ENCODE results near the gene SULT4A1.
A peak's percentile ranks its signal among the peaks of the same experiment; 100 is the strongest.
"Not testable (repeated sequence)": the region's sequence is repeated elsewhere in the genome, so short reads cannot be mapped to it uniquely, and the experiment has no call there.

The SULT4A1 gene

DNA sequence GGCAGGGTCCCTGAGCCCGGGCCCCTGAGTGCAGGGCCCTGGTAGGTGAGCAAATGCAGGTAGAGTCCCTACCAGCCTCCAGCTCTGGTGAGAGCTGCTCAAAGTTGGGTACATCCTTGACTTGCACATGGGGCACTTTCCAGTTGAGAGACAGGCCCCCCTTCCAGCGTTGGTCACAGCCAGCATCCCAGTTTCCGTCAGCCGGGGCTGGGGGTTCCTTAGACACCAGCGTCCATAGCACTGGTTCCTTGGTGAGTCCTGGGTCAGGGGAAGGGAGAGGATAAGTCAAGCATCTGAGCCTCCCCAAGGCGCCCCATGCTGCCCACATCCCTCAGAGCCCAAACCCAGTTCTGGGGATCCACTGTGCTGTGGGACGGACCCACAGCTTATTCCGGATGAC lies 23.9 kb upstream of the SULT4A1 start:
- DNase-seq (ENCODE audit: low read depth), result no peak

DNA sequence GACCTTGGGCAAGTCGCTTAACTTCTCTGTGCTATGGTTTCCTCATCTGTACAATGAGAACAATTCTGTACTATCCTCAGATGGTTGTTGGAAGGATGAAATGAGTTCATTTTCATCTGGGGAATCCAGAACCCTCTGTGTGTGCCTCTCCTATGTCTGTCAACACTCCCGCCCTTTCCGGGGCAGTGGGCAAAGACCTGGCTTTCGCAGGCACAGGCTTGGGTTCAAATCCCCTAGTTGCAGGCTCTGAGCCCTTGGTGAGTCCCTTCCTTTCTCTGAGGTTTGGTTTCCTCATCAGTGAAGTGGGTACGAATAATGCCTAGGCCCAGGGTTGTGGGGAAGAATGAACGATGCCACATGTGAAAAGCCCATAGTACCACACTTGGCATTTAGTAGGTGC lies 23.5 kb upstream of the SULT4A1 start:
- no peak for DNase-seq (ENCODE audit: low read depth)

DNA sequence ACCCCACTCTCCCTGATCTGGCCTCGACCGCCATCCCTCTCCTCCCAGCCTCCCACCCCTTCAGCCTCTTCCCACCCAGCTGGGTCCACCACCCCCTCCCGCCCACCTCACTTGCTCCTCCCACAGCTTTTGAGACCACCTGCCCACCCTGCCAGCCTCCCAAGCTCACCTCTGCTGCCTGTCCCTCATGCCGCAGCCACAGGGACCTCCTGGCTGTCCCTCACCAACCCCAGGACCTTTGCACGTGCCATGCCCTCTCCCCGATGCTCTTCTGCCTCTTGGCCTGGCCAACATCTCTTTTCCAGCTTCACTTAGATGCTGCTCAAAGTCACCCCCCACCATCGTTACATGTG lies 23.0 kb upstream of the SULT4A1 start:
- no peak for DNase-seq (ENCODE audit: low read depth)

DNA sequence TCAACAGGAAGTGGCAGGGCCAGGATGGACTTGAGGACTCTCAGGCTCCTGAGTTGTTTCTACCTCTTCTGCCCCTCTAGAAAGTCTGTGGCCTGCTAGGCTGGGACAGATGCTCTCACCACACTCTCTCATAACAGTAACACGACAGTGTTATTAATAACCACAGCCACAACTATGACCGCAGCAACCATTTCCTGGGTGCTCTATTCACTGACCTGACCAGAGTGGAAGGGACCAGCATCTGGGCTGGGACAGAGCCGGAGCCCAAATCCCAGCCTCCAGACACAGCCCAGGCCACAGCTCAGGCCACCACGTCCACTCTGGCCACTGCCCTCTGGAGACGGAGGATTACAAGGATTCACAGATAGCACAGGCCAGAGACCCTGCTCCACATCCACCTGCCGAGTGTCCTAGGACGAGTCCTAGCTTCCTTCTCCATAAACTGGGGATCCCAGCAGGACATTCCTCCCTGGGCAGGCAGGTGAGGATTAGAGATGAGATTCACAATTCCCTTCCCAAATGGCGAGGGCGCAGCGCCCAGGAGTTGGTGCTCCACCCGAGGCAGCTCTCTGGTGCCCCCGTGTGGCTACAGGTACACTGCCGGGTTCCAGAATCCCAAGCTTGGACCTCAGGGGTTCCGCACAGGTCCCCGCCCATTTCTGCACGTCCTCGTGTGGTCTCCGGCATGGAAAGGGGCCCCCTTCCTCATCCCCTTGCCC lies 22.4 kb upstream of the SULT4A1 start:
- peak; percentile 14 for DNase-seq (ENCODE audit: low read depth)

DNA sequence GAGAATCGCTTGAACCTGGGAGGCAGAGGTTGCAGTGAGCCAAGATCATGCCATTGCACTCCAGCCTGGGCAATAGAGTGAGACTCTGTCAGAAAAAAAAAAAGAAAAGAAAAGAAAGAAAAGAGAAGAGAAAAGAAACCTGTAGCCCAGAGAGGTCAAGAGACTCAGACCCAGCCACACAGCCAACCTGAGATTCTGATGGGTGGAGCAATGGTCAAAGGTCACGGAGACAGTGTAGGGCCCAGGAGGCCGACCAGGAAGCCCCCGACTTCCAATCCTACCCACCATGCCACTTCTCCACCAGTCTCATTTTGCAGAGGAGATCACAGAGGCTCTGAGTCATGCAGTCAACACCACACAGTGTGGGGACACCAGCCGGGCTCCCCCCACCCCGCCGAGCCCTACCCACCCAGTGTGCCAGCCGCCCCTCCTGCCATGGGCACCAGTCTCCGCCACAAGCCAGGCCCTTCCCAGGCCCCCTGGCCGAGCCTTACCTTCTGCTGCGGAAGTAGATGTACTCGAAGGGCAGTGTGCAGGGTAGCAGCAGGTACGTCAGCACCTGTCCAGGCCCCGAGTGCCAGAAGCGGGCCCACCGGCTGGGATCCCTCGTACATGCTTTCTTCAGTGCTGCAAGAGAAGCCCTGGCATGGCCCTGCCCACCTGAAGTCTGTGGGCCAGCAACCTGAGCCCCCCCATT lies 21.6 kb upstream of the SULT4A1 start:
- DNase-seq (ENCODE audit: low read depth), result no peak

DNA sequence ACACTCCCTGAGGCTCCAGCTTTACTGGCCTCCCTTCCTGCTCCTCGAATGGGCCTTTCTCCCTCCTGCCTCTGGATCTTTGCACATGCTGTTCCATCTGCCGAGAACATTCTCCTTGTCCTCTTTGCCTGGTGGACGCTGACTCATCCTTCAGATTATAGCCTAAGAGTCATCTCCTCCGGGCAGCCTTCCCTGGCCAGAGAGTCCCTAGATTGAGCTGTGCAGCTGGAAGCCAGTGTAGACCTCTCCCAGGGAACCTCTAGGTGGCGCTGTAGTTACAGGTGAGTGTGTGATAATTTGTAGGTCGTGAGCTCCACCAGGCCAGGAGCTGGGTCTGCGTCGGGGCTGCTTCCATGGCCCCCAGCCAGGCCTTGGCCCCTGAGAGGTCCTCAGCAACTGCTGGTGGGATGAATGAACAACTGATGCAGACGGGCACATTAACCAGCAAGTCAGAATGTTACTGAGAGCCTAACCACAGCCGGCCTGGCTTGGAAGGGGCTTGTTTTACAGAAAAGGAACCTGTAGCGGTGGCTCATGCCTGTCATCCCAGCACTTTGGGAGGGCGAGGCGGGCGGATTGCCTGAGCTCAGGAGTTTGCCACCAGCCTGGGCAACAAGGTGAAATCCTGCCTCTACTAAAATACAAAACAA lies 20.8 kb upstream of the SULT4A1 start:
- DNase-seq (ENCODE audit: low read depth), result peak; percentile 17

DNA sequence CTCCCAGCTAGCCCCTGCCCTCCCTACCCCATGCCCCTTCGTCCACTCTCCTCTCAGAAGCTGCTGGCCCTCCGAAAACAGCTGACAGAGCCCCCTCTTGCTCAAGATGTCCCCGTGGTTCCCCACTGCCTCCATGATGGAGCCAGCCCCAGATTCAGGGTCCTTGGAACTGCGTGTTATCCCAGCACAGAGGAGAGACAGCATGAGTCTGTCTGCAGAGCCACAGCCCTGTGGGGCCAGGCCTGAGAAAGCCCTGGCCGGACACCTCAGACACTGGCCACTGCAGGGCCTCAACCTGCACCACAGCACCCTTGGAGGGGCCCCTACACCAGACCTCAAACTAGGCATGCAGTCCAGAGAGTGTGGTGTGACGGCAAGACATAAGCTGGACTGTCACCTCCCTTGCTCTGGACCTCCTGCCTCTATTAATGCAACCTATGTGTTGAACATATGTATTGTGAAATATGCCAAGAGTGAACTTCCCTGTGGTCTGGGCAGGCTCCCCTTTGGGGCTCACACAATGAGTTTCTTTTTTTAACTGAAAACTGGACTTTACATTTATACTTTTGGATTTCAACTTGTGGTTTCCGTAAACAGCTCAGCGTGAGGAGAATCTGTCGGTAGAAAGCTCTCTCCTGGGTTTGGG lies 19.9 kb upstream of the SULT4A1 start:
- no peak for DNase-seq (ENCODE audit: low read depth)

DNA sequence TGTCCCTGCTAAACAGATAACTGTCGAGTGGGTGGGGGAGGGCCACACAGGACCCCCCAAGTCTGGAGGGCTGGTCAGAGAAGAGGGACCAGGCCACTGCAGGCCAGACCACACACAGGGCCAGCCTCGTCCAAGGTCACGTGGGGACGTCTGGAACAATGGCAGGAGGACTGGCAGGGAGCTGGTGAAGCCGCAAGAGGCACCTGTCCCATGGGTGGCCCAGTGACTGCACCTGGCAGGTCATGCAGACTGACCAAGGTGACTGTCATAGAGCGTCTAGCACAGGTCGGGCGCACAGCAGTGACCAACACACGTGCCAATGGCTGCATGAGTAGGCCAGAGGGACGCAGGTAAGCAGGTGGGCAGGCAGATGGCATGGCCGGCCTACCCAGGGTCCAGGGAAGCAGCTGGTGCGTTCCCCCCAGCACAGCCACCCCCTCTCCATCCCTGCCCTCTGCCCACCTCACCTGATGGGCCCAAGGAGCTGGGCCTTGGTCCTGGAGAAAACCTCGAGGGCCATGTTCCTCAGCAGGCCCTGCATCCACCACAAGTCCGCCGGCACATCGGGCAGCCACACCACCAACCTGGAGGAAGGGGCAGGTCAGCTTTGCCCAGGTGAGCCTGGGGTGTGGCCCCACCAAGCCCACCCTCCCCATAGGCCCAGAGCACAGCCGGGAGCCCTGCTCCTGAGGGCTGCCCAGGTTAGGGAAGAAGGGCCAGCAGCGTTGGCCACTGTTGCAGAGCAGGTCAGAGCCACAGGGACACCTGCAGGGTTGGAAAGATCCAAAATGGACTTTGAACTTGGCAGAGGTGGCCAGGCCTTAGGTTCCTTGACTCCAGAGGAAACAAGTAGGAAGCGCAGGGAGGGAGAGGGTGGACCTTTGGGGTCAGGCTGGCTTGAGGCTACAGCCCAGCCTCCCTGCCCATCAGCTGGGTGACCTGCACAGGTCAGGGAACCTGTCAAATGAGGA lies 19.1 kb upstream of the SULT4A1 start:
- no peak for DNase-seq (ENCODE audit: low read depth)

DNA sequence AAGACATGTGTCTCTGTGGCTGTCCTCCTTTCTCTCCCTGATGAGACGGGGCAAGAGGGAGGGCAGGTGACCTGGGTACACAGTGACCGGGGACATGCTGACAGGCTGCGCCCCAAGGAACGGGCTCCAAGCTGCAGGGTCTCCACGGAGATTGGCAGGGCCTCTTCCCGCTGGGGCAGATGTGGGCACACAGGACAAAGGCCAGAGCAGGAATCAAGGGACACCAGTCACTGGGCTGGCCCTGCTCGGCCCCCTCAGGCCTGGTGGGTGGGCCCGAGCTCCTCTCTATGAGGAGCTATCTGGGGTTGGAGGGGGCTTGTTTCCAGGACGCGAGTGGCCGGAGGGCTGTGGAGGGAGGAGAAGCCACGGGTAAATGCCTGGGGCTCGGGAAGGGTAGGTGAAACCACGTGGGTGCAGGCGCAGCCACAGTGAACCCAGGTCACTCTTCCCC lies 18.3 kb upstream of the SULT4A1 start:
- no peak for DNase-seq (ENCODE audit: low read depth)

DNA sequence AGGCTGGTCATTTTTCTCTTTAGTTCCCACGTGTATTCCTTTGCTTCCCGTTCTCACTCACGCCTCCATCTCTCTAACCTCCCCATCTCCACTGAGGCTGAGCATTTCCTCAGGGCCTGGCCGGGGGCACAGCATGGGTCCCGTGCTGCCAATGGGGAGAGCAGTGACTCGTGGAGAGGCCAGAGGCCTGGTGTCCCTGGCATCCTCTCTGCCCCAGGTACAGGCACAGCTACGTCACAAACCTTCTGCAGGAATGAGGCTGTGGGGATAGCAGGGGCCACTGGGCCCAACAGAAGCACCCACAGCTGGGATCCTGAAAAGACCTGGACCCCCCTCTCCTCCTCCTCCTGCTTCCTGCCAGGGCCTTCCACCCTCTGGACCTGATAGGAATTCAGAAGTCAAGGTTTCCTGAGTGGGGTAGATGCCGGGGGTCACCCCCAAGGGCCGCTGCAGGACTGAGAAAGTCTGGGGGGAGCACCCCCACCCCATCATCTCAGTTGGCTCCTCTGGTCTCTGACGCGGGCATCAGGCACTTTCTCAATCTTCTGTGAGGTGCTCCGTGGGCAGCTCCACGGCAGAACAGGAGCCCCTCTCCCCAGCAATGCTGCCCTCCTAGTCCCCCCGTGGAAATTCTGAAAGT lies 17.7 kb upstream of the SULT4A1 start:
- DNase-seq (ENCODE audit: low read depth), result no peak

DNA sequence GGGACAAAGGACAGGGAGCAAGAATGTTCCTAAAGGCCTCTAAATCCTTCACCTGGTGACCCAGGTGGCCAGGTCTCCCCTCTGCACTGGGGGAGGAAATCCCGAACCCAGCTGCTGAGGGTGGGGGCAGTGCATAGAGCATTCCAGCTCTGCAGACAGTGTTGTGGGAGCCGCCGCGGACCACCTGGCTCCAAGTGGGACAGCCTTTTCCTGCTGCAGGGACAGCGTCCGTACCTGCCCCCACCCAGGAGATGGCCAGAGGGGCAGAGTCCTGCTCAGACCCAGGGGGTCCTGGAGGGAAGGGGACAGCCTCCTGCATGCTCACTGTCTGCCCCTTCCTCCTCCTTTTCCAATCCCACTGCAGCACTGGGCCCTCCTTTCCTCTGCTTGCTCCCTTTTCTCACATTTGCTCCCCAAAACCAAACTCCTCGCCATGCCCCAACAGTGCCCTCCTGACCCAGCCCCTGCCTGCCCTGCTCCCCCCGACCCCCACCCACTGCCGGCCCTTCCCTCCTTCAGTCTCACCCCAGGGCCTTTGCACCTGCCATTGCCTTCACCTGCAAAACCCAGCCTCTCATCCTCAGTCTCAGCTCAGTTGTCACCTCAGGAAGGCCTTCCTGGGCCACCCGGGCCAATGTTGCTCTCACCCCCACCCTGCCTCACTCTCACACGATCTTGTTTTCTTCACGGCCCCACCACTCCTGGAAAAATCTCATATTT lies 16.7 kb upstream of the SULT4A1 start:
- DNase-seq (ENCODE audit: low read depth), result no peak

DNA sequence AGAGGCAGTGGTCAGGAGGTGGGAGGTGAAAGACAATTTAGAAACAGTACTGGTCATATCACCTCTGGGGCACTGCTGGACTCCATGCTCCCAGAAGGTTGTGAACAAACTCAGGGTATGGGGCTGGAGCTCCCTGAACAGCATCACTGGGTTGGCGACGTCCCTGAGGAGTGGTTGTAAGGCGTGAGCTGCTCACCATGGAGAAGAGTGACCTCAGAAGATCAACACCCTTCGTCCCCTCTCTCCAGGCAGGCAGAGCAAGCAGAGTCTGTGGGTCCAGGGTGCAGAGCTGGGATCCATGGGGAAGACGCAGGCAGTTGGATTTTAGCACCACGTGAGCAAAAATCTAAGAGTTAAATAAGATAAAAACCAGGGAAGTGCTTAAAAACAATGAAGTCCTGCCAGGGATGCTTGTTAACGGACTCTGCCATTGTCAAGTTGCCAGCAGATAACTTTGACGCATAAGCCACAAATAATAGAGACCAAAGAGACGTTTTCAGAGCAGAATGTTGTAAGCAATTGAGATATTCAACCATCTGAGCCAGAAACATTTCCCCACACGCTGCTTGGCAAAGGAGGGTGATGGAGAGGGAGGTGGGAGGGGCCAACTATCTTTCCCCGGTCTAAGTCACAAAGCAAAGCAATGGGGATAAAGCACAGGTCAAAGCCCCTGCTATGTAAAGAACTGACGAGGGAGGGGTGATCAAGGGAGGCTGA lies 15.9 kb upstream of the SULT4A1 start:
- no peak for DNase-seq (ENCODE audit: low read depth)

DNA sequence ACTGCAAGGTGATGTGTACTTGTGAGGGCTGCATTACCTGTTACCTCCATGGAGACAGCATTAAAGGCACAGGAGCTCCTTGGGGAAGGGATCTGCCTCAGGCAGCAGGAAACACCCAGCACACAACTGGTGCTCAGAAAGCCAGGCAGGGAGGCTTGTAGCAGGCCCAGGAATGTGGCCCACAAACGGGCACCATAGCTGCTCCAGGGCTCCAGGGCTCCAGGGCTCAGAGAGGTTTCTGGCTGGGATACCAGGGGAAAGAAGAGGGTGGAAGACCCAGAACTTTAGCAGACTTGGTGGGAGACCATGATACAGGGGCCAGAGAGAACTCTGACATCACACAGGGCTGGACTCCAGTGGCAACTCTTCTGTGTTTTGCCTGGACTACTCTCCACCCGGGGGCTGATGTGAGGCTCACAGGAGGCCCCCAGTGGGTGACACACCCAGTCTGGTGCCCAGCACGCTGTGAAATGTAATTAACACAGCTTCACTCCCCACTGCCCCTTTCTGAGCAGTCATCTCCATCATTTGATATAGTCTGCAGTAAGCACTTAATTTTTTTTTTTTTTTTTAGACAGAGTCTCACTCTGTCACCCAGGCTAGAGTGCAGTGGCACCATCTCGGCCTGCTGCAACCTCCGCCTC lies 14.7 kb upstream of the SULT4A1 start:
- DNase-seq (ENCODE audit: low read depth), result no peak

DNA sequence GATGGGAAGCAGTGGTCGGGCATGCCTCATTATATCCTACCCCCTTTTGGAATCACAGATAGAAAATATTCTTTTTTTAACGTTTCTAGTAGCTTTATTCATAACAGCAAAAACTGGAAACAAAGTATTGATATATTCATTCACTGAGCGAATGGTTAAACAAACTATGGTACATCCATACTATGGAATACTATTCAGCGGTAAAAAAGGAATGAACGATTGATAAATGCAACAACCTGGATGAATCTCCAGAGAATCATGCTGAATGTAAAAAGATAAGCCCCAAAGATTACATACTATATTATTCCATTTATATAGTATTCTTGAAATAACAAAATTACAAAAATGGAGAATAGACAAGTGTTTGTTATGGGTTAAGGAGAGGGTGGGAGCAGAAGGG lies 7.5 kb upstream of the SULT4A1 start:
- no peak for DNase-seq (ENCODE audit: low read depth)

DNA sequence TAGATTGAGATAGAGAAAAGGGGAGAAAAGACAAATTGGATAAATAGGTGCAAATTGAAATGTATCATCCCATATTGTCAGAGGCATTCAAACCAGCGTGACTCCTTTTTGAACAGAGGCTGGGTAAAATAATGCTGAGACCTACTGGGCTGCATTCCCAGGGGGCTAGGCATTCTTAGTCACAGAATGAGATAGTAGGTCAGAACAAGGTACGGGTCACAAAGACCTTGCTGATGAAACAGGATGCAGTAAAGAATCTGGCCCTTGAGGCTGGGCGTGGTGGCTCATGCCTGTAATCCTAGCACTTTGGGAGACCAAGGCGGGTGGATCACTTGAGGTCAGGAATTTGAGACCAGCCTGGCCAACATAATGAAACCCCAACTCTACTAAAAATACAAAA lies 6.7 kb upstream of the SULT4A1 start:
- not testable (repeated sequence) for DNase-seq (ENCODE audit: low read depth)

DNA sequence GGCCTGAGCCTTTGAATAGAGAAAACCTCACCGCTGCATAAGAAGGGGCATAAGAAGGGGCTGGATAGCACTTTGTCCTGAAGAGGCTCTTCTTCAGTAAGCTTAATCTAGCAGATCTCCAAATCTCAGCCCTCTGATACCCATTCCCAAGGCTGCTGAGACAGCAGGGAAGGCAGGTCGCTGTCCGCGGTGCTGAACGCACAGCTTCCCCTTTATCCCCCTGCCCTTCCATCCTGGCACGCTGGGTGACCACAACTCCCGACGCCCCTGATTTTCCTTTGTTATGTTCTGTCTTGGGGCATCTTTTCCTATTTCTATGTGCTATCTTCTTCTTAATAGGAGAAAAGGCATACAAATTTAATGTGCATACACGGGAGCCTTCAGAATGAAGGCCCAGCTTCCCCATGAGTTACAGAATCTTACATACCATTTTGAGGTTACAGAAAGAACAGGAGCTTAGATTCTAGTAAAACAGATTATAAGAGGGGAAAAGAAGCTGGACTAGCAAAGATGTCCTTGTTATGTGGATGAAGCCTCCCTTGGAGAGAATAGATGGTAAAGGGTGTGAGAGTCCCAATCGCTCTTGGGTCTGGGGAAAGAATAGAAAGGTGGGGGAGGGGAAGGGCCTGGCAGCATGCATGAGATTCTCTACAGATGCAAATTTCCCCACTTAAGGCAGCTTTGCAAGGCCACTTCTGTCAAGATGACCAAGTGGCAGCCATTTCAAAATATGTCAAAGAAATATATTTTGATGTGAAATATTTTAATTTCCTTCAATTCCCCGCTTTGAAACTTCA lies 5.7 kb upstream of the SULT4A1 start:
- no peak for DNase-seq (ENCODE audit: low read depth)

DNA sequence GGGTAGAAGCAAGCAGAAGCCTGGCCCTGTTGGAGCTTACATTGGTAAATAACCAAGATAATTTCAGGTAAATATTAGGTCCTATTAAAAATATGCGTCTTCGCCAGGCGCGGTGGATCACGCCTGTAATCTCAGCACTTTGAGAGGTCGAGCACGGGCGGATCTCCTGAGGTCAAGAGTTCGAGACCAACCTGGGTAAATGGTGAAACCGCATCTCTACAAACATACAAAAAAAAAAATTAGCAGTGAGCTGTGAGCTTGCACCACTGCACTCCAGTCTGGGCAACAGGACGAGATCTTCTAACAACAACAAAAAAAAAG lies 529 bp upstream of the SULT4A1 start:
- DNase-seq (ENCODE audit: low read depth), result no peak

DNA sequence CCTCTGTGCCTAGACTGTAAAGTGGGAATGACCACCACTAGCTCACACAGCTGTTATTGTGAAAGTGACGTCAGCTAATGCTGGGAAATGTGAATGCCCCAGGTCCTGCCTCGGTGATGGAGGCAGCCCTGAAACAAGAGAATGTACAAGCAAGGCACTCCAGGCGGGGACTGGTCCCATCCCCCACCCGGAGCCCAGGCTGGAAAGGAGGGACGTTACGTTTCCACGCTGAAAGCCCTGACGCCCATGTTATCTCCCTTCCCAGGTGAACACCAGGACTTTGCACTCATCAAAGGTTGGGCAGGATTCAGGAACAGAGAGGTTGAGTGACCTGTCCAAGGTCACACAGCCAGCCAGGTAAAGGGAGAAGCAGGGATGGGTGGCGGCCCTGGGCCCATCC lies 784 bp downstream of the SULT4A1 start:
- no peak for DNase-seq (ENCODE audit: low read depth)

DNA sequence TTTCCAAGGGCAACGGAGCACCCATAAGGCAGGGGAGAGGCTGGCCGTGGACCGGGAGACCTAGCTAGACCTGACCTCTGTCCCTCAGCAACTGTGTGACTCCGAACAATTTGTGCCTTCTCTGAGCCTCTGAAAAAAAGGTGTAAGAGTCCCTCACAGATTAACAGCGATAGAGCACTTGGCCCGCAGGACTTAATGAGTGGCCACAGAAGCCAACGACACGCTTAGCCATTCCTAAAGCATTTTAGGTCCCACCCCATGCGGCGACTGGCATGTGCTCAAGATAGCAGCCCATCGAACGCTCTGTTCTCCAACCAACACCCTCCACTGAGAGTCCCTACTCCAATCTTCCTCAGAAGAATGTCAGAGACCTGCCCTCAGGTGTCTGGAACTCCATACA lies 1.5 kb downstream of the SULT4A1 start:
- DNase-seq (ENCODE audit: low read depth), result no peak
